ENCODE results near the gene MMP23B. TPM values are rescaled to one million over a fixed set of nuclear protein-coding genes. Genes with fewer than 3 reads are reported as not detected.
"Not testable (repeated sequence)": the region's sequence is repeated elsewhere in the genome, so short reads cannot be mapped to it uniquely, and the experiment has no call there.

The MMP23B gene
- total RNA-seq, 1 donor from 2014 or later = 17.2 TPM

DNA sequence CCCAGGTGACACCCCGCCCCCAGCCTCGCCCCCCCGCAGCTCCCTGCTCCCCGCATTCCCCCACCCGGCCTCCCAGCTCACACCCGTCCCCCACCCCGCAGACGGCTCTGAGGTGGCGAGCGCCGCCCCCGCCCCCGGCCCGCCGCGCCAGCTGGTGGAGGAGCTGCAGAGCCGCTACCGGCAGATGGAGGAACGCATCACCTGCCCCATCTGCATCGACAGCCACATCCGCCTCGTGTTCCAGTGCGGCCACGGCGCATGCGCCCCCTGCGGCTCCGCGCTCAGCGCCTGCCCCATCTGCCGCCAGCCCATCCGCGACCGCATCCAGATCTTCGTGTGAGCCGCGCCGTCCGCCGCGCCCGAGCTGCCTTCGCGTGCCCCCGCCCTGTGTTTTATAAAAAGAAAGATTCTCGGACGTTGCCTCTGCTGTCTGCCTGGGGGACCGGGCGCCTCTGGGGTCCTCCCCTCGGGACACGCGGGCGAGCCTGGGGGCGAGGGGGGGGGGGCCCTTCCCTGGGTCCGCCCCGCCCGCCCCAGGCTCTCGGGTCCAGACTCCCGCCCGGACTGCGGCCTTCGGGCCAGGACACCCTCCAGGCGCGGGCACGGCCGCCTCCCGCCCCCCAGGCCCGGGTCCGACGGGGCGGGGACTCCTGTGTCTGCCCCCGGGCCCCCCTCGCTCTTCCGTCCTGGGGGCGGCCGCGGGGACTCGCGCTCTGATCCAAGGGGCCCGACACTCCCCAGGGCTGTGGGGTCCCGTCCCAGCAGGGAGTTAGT is 1.6 kb upstream of the MMP23B start:
- DNase-seq (ENCODE audit: low spot score) = no peak

DNA sequence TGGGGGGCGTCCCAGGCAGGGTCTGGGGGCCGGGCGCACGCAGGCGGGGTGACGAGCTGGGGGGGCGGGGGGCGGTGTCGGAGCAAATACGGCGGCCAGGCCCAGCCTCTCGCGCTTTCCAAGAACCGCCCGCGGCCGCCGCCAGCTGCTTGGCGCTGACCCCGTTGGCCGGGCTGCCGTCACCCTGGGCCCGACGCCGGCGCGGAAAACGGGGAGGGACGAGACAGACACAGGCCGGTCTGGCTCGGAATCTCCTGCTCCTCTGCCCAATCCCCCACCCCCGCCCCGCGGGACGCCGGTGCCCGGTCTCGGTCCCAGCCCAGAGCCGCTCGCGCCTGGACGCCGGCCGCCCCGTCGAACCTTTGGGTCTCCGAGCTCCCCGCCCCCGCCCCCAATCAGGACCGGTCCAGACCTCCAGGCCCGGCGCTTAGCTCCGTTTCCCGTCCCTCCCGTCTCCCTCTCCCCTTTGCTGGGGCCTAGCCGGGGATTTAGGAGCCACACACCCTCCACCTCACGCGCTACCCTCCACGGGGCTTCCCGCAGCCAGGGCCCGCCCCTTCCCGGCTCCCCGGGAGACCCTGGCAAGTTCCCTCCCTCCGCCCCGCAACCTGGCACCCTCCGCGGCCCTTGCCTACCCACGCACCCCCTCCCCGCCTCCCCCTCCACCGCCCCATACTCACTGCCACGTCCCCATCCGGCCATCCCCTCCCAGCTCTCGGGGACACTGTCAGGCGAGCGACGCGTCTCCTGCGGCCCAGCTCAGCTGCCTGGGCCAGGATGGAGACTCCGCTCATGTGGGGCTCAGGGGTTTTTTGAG is 800 bp upstream of the MMP23B start:
- DNase-seq (ENCODE audit: low spot score) = no peak

DNA sequence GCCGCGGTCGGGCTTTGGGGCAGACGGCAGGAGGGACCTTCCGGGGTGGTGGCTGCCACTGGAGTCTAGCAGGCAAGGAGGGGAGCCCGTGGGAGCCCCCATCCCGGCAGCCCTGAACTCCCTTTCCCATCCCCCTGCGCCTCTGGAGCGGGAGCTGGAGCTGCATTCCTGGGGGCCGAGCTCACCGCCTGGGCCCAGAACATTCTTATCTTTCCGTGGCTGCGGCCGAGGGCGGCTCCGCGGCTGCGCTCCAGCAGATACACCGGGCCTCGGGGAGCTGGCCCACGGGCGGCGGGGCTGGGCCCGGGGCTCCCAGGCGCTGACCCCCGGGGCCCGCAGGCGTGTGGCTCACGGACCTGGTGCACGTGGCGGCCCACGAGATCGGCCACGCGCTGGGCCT is 1.4 kb downstream of the MMP23B start:
- not testable (repeated sequence) for DNase-seq (ENCODE audit: low spot score)

DNA sequence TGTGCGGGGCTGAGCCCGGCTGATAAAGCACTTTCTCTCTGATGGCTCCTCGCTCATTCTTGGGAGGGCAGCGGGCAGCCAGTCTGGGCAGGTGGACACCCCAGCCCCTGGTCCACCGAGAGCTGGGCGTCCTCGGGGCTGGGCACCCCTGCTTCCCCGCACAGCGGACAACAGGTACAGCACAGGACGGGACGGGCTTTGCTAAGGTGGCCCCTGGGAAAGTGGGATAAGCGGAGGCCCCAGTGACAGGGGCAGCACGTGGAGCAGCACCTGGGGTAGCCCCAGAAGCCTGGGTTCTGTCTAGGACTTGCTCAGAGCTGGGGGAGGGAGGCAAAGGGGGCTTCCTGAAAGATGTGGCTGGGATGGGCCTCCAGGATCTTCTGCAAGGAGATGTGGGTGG is 2.6 kb downstream of the MMP23B start:
- peak; percentile 89 for DNase-seq (ENCODE audit: low spot score)

DNA sequence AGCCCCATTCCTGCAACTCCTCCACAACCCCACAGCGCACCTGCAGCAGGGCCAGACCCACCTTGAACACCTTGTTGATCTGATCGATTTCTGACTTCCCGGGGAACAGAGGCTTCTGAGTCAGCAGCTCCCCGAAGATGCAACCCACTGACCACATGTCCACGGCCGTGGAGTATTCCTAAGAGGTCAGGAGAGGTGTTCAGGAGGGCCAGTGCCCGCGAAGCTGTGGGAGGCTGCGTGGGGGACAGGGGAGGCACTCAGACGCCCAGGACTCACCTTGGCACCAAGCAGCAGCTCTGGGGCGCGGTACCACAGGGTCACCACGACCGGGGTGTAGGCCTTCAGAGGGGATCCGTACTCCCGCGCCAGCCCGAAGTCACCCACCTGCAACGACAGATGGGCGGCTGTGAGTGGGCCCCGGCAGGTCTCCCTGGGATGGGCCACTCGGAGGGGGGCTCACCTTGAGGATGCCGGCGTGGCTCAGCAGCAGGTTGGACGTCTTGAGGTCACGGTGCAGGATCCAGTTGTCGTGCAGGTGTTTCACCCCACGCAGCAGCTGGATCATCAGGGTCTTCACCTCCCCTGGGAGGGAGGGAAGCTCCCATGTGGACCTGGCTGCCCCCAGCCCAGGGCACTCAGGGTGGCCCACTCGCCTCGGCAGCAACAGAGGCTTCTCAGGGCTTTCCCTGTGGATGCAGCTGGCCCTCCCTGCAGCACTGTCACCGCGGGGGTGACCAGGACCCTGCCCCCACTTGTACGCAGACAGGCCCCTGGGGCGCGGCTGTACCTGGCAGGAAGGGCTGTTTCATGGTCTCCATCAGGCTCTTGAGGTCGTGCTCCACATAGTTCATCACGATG is 4.9 kb downstream of the MMP23B start:
- DNase-seq (ENCODE audit: low spot score) = peak; percentile 83

DNA sequence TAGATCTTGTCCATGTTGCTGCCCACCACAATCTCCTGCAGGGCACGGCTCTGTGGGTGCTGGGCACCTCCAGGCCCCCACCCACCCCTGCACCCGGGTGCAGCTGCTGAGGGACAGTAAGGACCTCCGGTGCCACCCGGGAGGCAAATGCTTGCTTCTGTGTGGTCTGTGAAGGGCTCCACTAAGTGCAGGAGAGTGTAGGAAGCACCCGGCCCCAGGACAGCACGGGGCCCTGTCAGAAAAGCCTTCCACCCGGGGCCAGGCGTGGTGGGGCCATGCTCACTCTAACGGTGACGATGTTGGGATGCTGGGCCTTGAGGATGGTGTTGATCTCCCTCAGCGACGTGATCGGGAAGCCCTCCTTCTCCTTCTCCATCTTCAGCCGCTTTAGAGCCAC is 5.5 kb downstream of the MMP23B start:
- DNase-seq (ENCODE audit: low spot score) = peak; percentile 33

DNA sequence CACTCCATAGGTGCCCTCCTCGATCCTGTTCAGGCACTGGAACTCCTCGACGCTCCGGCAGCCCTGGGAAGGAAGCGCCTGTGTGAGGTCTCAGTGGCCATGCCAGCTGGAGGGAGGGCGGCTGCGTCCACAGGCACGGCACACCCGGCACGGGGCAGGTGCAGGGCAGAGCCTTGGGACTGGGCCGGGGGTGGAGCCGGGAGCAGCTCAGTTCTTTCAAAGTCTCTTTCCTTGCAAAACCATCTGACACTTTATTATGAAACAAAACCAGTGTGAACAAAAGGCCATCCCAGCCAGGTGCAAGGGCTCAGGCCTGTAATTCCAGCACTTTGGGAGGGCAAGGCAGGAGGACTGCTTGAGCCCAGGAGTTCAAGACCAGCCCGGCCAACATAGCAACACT is 6.6 kb downstream of the MMP23B start:
- DNase-seq (ENCODE audit: low spot score) = peak; percentile 51

DNA sequence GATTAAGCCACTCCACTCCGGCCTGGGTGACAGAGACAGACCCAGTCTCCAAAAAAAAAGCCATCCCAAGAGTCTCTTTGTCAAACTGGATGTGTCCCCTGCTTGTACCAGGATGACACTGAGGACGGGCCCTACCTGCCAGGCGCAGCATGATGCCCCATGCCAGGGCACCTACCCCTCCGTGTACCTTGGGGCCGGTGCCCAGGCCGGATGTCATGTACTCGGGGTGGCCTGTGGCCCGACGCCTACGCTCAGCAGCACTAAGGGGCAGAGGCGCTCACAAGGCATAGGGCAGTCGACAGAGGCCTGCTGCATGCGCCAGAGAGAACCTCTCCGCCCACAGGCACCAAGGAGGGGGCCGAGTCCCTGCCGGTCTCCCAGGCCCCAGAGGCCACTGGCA is 7.4 kb downstream of the MMP23B start:
- DNase-seq (ENCODE audit: low spot score) = peak; percentile 74

DNA sequence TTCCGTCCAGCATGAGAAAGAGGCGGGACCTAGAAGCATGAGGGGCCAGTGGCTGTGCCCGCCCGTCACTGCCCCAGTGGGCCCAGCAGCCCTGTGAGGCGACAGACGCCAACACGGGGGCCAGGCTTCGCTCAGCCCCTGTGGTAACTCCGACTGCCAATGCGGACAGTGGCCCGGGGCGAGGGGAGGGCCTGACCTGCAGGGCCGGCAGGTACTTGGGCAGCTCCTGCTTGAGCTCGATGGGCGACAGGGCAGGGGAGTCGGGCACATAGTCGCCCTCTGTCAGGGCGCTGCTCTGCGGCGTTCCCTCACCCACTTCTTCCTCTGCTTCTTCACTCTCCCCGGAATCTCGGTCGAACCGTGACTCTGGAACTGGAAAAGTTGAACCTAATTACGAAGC is 8.1 kb downstream of the MMP23B start:
- peak; percentile 53 for DNase-seq (ENCODE audit: low spot score)

DNA sequence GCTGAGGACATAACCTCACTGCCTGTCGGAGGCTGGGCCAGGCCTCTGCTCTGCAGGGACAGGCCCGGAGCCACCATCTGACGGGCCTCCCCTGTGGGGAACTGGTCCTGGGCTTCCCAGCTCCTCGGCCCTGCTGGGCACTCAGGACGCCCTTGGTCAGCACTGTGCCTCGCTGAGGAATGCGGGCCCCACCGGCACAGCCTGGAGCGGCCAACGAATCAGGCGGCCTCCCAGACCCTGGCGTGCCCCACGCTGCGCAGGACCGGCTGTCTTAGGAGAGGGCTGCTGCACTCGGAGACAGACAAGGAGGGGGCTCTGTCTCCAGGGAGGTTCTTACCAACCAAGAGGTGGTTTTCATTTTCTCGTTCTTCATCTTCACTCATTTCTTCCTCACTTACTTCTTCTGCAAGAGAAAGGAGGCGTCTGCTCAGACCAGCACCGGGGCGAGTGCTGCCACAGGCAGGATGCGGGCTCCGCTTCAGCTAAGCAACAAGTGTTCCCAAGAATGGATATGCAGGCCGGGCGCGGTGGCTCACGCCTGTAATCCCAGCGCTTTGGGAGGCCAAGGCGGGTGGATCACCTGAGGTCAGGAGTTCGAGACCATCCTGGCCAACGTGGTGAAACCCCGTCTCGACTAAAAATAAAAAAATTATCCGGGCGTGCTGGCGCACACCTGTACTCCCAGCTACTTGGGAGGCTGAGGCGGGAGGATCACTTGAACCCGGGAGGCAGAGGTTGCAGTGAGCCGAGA is 8.9 kb downstream of the MMP23B start:
- peak; percentile 43 for DNase-seq (ENCODE audit: low spot score)

DNA sequence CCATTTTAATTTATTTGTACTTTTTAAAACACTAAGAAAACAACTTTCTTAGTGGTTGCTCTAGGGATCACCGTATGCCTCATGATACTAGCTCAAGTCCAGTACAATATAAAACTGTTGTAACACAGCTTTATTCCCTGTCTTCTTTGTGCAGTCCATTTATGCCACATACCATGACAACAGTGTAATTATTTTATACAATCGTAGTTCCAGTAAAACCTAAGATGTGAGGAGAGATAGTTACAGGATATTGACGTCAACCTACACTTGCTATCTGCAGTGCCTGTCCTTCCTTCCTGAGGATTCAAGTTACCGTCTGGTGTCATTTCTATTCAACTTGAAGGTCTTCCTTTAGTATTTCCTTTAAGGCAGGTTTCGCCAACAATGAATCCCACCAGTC is 14.4 kb downstream of the MMP23B start:
- not testable (repeated sequence) for DNase-seq (ENCODE audit: low spot score)

DNA sequence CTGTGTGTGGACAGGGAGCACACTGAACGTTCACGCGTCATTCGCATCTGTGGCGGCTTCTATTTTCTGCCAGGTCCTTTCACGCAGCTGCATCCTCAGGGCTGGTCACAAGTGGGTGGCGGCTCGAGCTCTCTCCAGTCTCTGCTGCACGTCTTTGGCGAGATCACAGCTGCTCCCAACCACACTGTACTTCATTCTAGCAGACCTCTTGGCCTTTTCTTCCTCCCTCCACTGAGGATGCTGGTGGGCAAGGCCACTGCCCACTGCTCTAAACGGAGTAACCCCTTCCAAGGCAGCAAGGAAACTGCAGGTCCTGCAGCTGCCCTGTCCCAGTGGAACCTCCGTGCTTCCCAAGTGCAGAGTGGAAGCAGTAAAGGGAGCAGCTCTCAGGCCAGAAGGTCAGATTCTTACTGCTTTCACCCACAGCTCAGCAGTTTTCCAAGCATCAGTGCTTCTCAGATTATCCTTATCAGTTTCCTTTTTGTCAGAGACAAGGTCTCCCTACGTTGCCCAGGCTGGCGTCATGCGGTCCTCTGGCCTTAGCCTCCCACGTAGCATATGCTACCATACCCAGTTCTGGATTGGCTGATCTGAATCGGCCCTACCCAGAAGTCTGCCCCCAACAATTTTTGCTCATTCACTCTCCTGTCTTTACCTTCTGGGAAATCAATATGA is 15.7 kb downstream of the MMP23B start:
- peak; percentile 62 for DNase-seq (ENCODE audit: low spot score)

DNA sequence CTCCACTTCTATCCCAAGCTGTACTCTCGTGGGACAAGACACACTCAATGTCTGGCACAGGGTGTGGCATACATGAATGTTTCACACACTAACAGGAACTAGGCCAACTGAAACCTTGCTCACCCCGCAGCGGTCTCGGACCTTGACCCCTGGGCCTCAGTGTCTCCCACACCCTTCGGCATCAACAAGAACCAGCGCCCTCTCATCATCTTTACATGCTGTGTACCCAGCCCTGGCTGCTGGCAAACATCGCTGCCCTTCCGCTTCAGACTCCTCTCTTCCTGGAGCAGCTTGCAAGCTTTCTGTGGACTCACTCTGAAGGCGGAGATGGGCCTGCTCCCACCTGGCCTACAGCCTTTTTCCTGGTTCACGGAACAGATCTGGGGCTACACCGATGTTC is 16.3 kb downstream of the MMP23B start:
- DNase-seq (ENCODE audit: low spot score) = not testable (repeated sequence)

DNA sequence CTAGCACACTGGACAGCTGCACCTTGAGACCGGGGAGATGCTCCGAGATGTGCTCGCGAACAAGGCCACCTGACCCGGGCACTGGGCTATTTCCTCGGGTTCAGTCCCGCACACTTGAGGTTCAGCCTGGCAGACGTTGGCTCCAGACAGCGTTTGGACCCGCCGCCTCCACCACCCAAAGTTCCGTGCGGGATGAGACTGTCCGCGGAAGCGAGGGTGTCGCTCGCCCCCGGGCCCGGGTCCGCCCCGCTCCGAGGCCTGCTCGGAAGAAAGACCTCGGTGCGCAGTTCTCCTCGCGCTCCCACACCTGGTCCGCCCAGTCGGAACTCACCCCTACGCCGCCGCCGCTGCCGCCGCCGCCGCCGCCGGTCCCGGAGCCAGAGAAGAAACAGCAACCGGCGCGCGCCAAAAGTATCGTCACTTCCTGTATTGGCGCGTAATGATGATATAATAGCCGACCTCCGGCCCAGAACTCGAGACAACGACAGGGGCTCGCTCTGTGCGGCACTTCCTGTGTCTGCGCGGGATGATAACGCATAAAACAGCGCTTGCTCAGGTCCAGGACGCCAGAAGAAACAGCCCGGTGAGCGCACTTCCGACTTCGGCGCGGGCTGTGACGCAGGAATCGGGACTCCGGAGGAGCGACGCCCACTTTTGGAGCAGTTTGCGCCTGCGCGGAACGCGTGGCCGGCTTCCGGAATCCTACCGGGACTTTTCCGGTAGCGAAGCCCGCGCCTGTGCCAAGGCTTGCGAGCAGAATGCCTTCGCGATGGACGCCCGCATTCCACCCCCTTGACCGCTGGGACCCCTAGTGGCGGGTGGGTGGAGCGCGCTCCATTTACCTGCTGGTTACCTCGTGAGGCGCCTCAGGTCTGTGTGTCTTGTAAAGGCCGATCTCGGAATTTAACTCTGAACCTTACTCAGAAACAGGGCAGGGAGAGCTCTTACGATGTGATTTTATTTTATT is 26.9 kb downstream of the MMP23B start, which contains the start of gene CDK11B:
TSS of gene CDK11B (minus strand) at position 422 of the 967 bp plus-strand sequence. CDS start 1,519 bp downstream, outside the sequence.
- peak; percentile 98 for DNase-seq (ENCODE audit: low spot score)

DNA sequence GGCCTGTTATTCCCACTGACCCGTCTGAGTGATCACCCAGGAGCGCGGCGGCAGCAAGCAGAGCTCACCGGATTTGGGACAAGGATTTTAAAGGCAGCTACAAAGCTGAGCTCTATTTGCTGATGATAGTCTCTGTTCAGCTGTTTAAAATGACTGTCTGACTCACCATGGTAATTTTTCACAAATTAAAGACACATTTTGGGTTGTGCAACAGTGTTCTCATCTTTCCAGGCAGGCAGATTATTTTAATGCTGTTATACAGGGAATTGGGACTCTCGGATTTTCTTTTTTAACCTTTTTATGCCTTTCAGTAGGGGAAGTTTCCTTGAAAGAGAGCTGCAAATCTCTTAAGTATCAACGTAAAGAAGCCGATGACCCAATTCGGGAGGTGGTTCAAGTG is 30.4 kb downstream of the MMP23B start:
- not testable (repeated sequence) for DNase-seq (ENCODE audit: low spot score)

DNA sequence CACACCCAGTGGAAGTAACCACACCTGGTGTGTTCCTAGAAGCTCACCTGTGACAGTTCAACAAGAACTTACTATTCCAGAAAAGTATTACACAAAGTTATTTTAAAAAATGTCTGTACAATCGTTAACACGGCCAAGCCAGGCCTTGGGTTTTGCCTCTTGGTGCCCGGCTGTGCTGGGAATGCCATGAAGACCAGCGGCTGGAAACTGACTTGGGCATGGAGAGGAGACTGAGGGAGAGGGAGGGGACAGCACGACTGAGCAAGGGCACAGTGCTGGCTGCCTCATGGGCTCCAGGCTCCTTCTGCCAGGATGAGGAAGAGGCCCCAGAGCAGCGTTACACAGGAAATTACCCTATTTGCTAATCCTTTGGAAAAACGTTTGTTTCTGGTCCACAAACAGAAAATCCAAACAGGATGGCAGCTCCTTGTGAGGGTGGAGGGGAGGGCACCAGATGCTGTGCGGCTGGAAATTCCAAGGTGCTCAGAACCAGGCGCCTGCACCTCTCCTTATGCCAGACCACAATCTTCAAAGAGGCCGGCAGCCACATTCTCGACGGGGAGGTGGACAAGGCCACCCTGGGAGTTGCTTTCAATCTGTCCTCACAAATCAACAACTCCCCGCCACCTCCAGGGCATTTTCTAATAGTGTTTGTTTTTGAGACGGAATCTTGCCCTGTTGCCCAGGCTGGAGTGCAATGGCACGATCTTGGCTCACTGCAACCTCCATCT is 31.0 kb downstream of the MMP23B start:
- peak; percentile 84 for DNase-seq (ENCODE audit: low spot score)

DNA sequence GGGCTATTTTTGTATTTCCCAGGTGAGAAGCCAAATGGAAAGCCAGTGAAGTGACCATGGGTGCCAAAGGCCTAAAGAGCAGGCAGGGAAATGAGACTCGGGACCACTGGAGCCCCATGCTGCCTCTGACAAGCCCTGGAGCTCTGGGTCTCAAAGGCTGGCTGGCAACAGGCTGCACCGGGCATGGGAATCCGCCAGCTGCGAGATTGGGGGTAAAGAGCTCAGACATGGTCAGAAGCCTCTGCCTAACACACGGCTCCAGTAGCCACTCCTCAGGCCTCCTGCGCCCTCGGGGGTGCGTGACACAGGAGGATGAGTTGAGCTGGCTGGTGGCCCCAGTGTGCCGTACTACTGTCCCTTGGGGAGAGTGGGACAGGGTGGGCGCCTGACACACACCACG is 32.3 kb downstream of the MMP23B start:
- not testable (repeated sequence) for DNase-seq (ENCODE audit: low spot score)

Measured in mesenteric fat pad (tissue), 1 donor.